Endothelial cell of umbilical vein (primary cell): ENCODE results near the gene PARM1. TPM values are rescaled to one million over a fixed set of nuclear protein-coding genes. Genes with fewer than 3 reads are reported as not detected.

Experiments
- BruUV-seq: library from RNA; stranded (reverse); fragments of 400-500 nt; replicated peaks from 2 replicates; lab custom pipeline; 2021; lab: Mats Ljungman, UMichigan
- CTCF ChIA-PET: fragments of 300-600, 350-600 bp; sonication (Branson Sonifier 250); formaldehyde crosslinking; loops from one replicate; lab custom pipeline; 2021; ENCODE audit warnings: antibody characterized with exemption, inconsistent platforms; lab: Charles Lee
- POLR2A ChIA-PET: fragments of 300-600, 350-600 bp; sonication (Branson Sonifier 250); formaldehyde crosslinking; loops from one replicate; lab custom pipeline; 2021; ENCODE audit warnings: antibody characterized with exemption, inconsistent platforms; lab: Charles Lee
- DNase-seq: peaks from one replicate; pipeline ENCODE4 v3.0.0-alpha.2; 2011; ENCODE audit warnings: low read depth, low spot score
- FAIRE-seq: peaks from 2 replicates; lab custom pipeline; 2011; peaks lifted over from hg19 to GRCh38; lab: Jason Lieb, UNC
- H2AFZ ChIP-seq: 2 replicates; pipeline ENCODE4 v1.6.0; 2012; ENCODE audit warnings: low read depth, low read length, control low read depth, inconsistent platforms
- H3K27ac ChIP-seq: 2 replicates; pipeline ENCODE4 v1.5.1; 2011; ENCODE audit warnings: low read depth, mild to moderate bottlenecking, control low read depth, low read length, moderate library complexity; ENCODE audit not compliant: insufficient read depth
- H3K27me3 ChIP-seq, 2 experiments: 2 replicates each; pipeline versions ENCODE4 v1.6.0 to v1.6.1; 2011; ENCODE audit warnings: low read length in 2 of 2, mixed read lengths in 1 of 2; ENCODE audit not compliant: control insufficient read depth in 2 of 2, insufficient read depth in 2 of 2
- H3K36me3 ChIP-seq, 2 experiments: 2 replicates in 1 of 2; 3 replicates in 1 of 2; pipeline ENCODE4 v1.5.1; 2011; ENCODE audit warnings: low read length in 2 of 2, mild to moderate bottlenecking in 1 of 2, moderate library complexity in 1 of 2; ENCODE audit not compliant: control insufficient read depth in 2 of 2, insufficient read depth in 2 of 2; ENCODE audit errors: extremely low read depth in 1 of 2
- H3K4me1 ChIP-seq: 3 replicates; pipeline ENCODE4 v1.5.1; 2011; ENCODE audit warnings: mild to moderate bottlenecking, low read length; ENCODE audit not compliant: control insufficient read depth, insufficient read depth; ENCODE audit errors: extremely low read depth
- H3K4me2 ChIP-seq: 2 replicates; pipeline ENCODE4 v1.6.1; 2011; ENCODE audit warnings: low read length, control low read depth, mixed read lengths; ENCODE audit not compliant: insufficient read depth
- H3K4me3 ChIP-seq, 3 experiments: fragments of 200-600 bp in 1 of 3; sonication (generic), shearing (Covaris generic) in 1 of 3; replicated peaks in 1 of 3; 2 replicates each; pipeline ENCODE4 v1.5.1; 2011 to 2016; ENCODE audit warnings: control low read depth in 3 of 3, low read length in 3 of 3, mild to moderate bottlenecking in 2 of 3, inconsistent platforms in 1 of 3, low read depth in 1 of 3, moderate library complexity in 1 of 3; ENCODE audit not compliant: insufficient read depth in 1 of 3
- H3K79me2 ChIP-seq: 2 replicates; pipeline ENCODE4 v1.6.0; 2012; ENCODE audit warnings: low read length, inconsistent platforms; ENCODE audit not compliant: control insufficient read depth, insufficient read depth
- H3K9ac ChIP-seq: replicated peaks from 2 replicates; pipeline ENCODE3; 2011; ENCODE audit warnings: low read length, control low read depth; ENCODE audit not compliant: insufficient read depth; ENCODE audit errors: extremely low read depth
- H3K9me1 ChIP-seq: replicated peaks from 3 replicates; pipeline ENCODE4 v1.6.0; 2011; ENCODE audit warnings: mild to moderate bottlenecking, low read length; ENCODE audit not compliant: control insufficient read depth, insufficient read depth; ENCODE audit errors: extremely low read depth
- H3K9me3 ChIP-seq: replicated peaks from 2 replicates; pipeline ENCODE4 v1.5.1; 2012; ENCODE audit warnings: low read length, inconsistent platforms; ENCODE audit not compliant: control insufficient read depth, insufficient read depth
- H4K20me1 ChIP-seq: replicated peaks from 2 replicates; pipeline ENCODE3; 2011; ENCODE audit warnings: mild to moderate bottlenecking, low read length; ENCODE audit not compliant: control insufficient read depth, insufficient read depth; ENCODE audit errors: extremely low read depth
- EZH2 ChIP-seq: IDR thresholded peaks from 2 replicates; pipeline ENCODE4 v1.6.1; 2012; ENCODE audit warnings: borderline replicate concordance, low read depth, mild to moderate bottlenecking, moderate library complexity, low read length, inconsistent platforms; ENCODE audit not compliant: severe bottlenecking
- FOS ChIP-seq: IDR thresholded peaks from 2 replicates; pipeline ENCODE4 v1.6.1; 2011; ENCODE audit warnings: mild to moderate bottlenecking, low read length, moderate library complexity, borderline replicate concordance; ENCODE audit not compliant: insufficient read depth
- GATA2 ChIP-seq: IDR thresholded peaks from 2 replicates; pipeline ENCODE4 v1.7.0; 2011; ENCODE audit warnings: low read depth, mild to moderate bottlenecking, moderate library complexity, mixed read lengths, low read length; ENCODE audit not compliant: insufficient read length, insufficient read depth
- JUN ChIP-seq: IDR thresholded peaks from 2 replicates; pipeline ENCODE4 v1.6.1; 2011; ENCODE audit warnings: borderline replicate concordance, low read depth; ENCODE audit not compliant: insufficient read length, insufficient read depth
- MYC ChIP-seq: IDR thresholded peaks from one replicate; pipeline ENCODE4 v1.6.1; 2011; ENCODE audit warnings: mild to moderate bottlenecking, low read depth, low read length
- POLR2A ChIP-seq: IDR thresholded peaks from 2 replicates; pipeline ENCODE4 v1.6.1; 2012; ENCODE audit warnings: low read depth, mild to moderate bottlenecking, control low read depth, low read length
- POLR2AphosphoS5 ChIP-seq: IDR thresholded peaks from 2 replicates; pipeline ENCODE4 v1.6.1; 2012; ENCODE audit warnings: low read depth, mild to moderate bottlenecking, control low read depth, low read length, moderate library complexity; ENCODE audit not compliant: insufficient read depth
- dilution Hi-C: fragments of 300-500 bp; cut with MboI; formaldehyde crosslinking; loops from one replicate; pipeline ENCODE4 v1.15.0; 2019; ENCODE audit warnings: low sequenced_read_pairs; ENCODE audit not compliant: extremely low pct_ligation_motif_present
- intact Hi-C: fragments of 100-400 bp; cut with micrococcal nuclease; formaldehyde crosslinking; loops from one replicate; pipeline ENCODE4 v1.10.0; 2022
- polyA plus RNA-seq, 4 experiments: library from polyadenylated mRNA; depleted of rRNA in 3 of 4; stranded (reverse) in 3 of 4; unstranded in 1 of 4; fragments of >200 nt; gene quantifications; 2 replicates each; pipeline versions ENCODE4 v1.2.1 to v1.2.3, GENCODE V29; 2011 to 2012; ENCODE audit warnings: missing spikeins in 1 of 4
- total RNA-seq: library from RNA; stranded (reverse); gene quantifications from 2 replicates; pipeline ENCODE4 v1.2.3, GENCODE V29; 2021
- TF ChIP-seq, protein P1 (sequence below): IDR thresholded peaks from 2 replicates; pipeline ENCODE4 v1.6.1; 2011; ENCODE audit not compliant: insufficient read depth, insufficient read length
- TF ChIP-seq, protein P2 (sequence below), 2 donors: IDR thresholded peaks; 1 replicate in 1 of 2; 2 replicates in 1 of 2; pipeline ENCODE4 v1.5.1; 2011; ENCODE audit warnings: low read length in 2 of 2, mild to moderate bottlenecking in 2 of 2, moderate library complexity in 2 of 2, control low read depth in 1 of 2, inconsistent platforms in 1 of 2, low read depth in 1 of 2; ENCODE audit not compliant: insufficient read depth in 1 of 2; ENCODE audit errors: extremely low read depth in 1 of 2

PARM1 gene
- total and polyA plus RNA-seq, 2 donors (not counting 3 experiments of a cell fraction or from before 2014, with no cell fraction given) = 0.01 TPM; not detected in 1

DNA sequence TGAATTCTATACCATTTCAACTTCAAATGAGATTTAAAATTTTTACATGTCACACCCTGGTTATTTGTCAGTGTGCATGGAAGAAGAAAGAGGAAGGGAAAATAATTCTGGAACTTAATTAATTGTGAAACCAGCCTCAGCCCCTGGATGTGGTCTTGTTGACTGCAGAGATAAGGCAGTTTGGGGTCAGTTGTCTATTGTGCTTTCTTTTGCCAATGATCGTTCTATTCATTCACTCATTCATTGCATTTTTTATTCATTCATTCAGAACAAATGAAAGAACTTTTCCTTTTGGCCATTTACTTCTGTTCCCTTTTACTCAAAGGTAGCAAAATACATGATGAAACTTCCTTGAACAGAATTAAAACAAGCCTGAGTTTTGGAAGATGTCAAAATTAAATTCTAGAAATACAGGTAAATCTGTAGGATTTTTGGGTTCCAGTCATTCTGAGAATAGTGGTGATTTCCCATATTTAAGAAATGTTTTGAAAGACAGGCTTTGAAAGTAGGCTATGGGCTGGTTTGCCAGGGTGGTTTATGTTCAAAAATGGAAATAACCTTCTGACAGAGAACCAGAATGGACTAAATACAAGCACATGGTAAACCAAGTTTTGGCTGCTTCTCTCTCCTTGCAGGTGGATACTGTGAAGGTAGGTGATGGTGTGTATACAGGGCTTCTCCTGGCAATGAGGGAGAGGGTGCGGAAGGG, 35.7 kb downstream of the PARM1 start:
- no peaks in the 10 kb centered on the region for H3K36me3 ChIP-seq
- ChIA-PET POLR2A (no interaction called here), CTCF (no interaction called here)
- DNase-seq = no peak
- no peak for TF ChIP-seq JUN
- TF ChIP-seq POLR2AphosphoS5 = no peak
- TF ChIP-seq, protein P1, sequence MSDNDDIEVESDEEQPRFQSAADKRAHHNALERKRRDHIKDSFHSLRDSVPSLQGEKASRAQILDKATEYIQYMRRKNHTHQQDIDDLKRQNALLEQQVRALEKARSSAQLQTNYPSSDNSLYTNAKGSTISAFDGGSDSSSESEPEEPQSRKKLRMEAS = no peak
- no peak for TF ChIP-seq EZH2
- no peak for TF ChIP-seq GATA2
- no peak for TF ChIP-seq MYC
- no peak for TF ChIP-seq FOS
- TF ChIP-seq, protein P2, sequence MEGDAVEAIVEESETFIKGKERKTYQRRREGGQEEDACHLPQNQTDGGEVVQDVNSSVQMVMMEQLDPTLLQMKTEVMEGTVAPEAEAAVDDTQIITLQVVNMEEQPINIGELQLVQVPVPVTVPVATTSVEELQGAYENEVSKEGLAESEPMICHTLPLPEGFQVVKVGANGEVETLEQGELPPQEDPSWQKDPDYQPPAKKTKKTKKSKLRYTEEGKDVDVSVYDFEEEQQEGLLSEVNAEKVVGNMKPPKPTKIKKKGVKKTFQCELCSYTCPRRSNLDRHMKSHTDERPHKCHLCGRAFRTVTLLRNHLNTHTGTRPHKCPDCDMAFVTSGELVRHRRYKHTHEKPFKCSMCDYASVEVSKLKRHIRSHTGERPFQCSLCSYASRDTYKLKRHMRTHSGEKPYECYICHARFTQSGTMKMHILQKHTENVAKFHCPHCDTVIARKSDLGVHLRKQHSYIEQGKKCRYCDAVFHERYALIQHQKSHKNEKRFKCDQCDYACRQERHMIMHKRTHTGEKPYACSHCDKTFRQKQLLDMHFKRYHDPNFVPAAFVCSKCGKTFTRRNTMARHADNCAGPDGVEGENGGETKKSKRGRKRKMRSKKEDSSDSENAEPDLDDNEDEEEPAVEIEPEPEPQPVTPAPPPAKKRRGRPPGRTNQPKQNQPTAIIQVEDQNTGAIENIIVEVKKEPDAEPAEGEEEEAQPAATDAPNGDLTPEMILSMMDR (IDR thresholded peaks at IDR 0.05; ENCODE audit: extremely low read depth in 1 of 2, insufficient read depth in 1 of 2, low read depth in 1 of 2, low read length in 2 of 2) = no peak
- TF ChIP-seq POLR2A = no peak
- BruUV-seq = no TSS peak
- H3K4me3 ChIP-seq = no peak overlapping the region
- no peaks in the 10 kb centered on the region for H3K9me1 ChIP-seq
- H3K79me2 ChIP-seq = no peaks in the 10 kb centered on the region
- H3K27me3 ChIP-seq = no peaks in the 10 kb centered on the region
- H3K4me2 ChIP-seq = no peak overlapping the region
- H3K9ac ChIP-seq = no peak overlapping the region
- no peak overlapping the region for H2AFZ ChIP-seq
- no peak overlapping the region for H3K27ac ChIP-seq
- dilution Hi-C loops = no loop called here
- no peaks in the 10 kb centered on the region for H3K4me1 ChIP-seq
- no peak for FAIRE-seq
- intact Hi-C loops = no loop called here
- H4K20me1 ChIP-seq = no peaks in the 10 kb centered on the region
- H3K9me3 ChIP-seq = no peaks in the 10 kb centered on the region
